Ascending aorta (tissue), 2 donors: ENCODE results near the gene GFOD2. TPM values are rescaled to one million over a fixed set of nuclear protein-coding genes. Genes with fewer than 3 reads are reported as not detected.
A peak's percentile ranks its signal among the peaks of the same experiment; 100 is the strongest.

Experiments used
- DNase-seq, 2 donors: peaks; one replicate each; pipeline ENCODE4 v3.0.0-alpha.2; 2019; ENCODE audit warnings: low spot score in 2 of 2
- H3K27ac ChIP-seq, 2 donors: fragments of 200-600 bp; sonication (generic); one replicate each; pipeline ENCODE4 v1.5.1; 2016 to 2017; ENCODE audit warnings: mild to moderate bottlenecking in 1 of 2
- H3K27me3 ChIP-seq: fragments of 200-600 bp; sonication (generic); one replicate; pipeline ENCODE4 v1.5.1; 2017
- H3K36me3 ChIP-seq, 2 donors: fragments of 200-600 bp; sonication (generic); one replicate each; pipeline ENCODE4 v1.5.1; 2016
- H3K4me1 ChIP-seq, 2 donors: fragments of 200-600 bp; sonication (generic); one replicate each; pipeline ENCODE4 v1.5.1; 2016 to 2017; ENCODE audit warnings: mild to moderate bottlenecking in 1 of 2
- H3K4me3 ChIP-seq, 2 donors: fragments of 200-600 bp; sonication (generic); one replicate each; pipeline ENCODE4 v1.5.1; 2016 to 2017; ENCODE audit warnings: mild to moderate bottlenecking in 1 of 2
- H3K9me3 ChIP-seq, 2 donors: fragments of 200-600 bp; sonication (generic); one replicate each; pipeline ENCODE4 v1.5.1; 2016
- intact Hi-C: fragments of 100-400 bp; cut with DNase I; formaldehyde crosslinking; loops from one replicate; pipeline ENCODE4 v1.15.1; 2023
- total RNA-seq: library from RNA; depleted of rRNA; stranded (reverse); fragments of >200 nt; gene quantifications from one replicate; pipeline ENCODE4 v1.1.0, GENCODE V29; 2016
- TF ChIP-seq, protein P1 (sequence below), 3 experiments: fragments of 200-600 bp in 2 of 3; fragments of 450-650 bp in 1 of 3; sonication (generic) in 2 of 3; IDR thresholded peaks; one replicate each; pipeline ENCODE4 v1.5.1; 2016 to 2019; ENCODE audit warnings: antibody characterized with exemption in 3 of 3, mild to moderate bottlenecking in 1 of 3, moderate library complexity in 1 of 3

The GFOD2 gene
- total RNA-seq, 1 donor from 2014 or later, result 43.5 TPM

DNA sequence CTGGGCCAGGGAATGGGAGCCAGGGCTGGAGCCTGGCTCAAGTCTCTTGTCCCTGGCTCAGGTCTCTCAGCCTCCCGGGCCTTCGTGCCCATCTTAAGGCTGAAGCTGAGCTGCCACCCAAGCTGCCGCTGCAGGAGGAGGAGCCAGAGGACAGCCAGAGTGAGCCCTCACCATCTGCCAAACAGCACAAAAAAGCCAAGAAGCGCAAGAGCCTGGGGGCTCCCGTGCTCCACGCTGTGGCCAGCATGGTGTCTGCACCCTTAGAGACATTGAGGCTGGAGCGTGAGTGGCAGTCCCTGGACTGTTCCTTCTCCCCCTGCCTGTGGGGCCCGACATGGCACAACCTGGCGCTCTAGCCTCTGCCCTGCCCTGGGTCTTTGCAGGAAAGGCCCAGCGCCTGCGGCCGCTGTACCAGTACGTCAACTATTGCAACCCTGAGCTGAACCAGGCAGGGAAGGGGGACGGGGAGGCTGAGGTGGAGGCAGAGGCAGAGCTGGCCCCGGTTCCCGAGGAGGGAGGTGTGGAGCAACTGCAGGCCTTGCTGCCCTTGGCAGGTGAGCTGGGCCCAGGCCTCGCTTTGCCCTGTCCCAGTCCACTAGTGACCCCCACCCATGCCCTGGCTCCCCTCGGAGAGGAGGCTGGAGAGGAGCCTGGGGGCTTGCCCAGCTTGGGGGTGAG lies 51.2 kb downstream of the GFOD2 start:
- DNase-seq, result peak; percentile 66 to 95
- Histone ChIP-seq H3K36me3 (no peaks in the 10 kb centered on the region), H3K4me1 (peaks cover 9 to 20% of the 10 kb centered on the region in 2 donors), H3K27ac (peak overlapping the region; percentile 91), H3K4me3 (peak overlapping the region; percentile 88 to 97), H3K27me3 (no peaks in the 10 kb centered on the region), H3K9me3 (no peaks in the 10 kb centered on the region)
- TF ChIP-seq, protein P1, sequence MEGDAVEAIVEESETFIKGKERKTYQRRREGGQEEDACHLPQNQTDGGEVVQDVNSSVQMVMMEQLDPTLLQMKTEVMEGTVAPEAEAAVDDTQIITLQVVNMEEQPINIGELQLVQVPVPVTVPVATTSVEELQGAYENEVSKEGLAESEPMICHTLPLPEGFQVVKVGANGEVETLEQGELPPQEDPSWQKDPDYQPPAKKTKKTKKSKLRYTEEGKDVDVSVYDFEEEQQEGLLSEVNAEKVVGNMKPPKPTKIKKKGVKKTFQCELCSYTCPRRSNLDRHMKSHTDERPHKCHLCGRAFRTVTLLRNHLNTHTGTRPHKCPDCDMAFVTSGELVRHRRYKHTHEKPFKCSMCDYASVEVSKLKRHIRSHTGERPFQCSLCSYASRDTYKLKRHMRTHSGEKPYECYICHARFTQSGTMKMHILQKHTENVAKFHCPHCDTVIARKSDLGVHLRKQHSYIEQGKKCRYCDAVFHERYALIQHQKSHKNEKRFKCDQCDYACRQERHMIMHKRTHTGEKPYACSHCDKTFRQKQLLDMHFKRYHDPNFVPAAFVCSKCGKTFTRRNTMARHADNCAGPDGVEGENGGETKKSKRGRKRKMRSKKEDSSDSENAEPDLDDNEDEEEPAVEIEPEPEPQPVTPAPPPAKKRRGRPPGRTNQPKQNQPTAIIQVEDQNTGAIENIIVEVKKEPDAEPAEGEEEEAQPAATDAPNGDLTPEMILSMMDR (IDR thresholded peaks at IDR 0.05), result peak; percentile 90 to 92 (median 92)
- intact Hi-C loops, result loop anchor here (1.0 to 10.0 kb wide), 4 partner anchors 9 to 423 kb away; partner anchors contain the start of genes CTCF, FHOD1 and SLC9A5

DNA sequence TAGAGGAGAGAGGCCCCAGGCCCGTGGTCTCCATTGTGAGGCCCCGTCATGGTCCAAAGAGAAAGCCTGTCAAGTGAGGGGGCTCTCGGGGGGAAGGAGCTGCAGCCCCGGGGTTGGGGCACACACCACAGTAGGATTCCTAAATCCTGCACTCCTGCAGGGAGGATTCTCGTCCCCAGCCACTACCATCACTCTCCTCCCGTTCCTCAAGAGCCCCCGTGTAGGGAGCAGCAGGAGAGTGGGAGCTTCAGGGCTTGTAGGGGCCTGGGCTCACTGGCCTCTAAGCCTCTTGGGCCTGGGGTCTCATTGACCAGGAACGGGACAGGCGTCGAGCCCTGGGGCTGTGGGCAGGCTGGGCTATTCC lies 51.7 kb downstream of the GFOD2 start:
- Histone ChIP-seq H3K4me3 (peak overlapping the region; percentile 88 to 97), H3K27me3 (no peaks in the 10 kb centered on the region), H3K9me3 (no peaks in the 10 kb centered on the region), H3K4me1 (peaks cover 9 to 20% of the 10 kb centered on the region in 2 donors), H3K27ac (peak overlapping the region; percentile 91), H3K36me3 (no peaks in the 10 kb centered on the region)
- TF ChIP-seq, protein P1 (IDR thresholded peaks at IDR 0.05), result no peak
- intact Hi-C loops, result loop anchor here (10.0 kb wide), 1 partner anchor 423 kb away; the partner anchor contains the start of genes FHOD1 and SLC9A5
- no peak for DNase-seq

DNA sequence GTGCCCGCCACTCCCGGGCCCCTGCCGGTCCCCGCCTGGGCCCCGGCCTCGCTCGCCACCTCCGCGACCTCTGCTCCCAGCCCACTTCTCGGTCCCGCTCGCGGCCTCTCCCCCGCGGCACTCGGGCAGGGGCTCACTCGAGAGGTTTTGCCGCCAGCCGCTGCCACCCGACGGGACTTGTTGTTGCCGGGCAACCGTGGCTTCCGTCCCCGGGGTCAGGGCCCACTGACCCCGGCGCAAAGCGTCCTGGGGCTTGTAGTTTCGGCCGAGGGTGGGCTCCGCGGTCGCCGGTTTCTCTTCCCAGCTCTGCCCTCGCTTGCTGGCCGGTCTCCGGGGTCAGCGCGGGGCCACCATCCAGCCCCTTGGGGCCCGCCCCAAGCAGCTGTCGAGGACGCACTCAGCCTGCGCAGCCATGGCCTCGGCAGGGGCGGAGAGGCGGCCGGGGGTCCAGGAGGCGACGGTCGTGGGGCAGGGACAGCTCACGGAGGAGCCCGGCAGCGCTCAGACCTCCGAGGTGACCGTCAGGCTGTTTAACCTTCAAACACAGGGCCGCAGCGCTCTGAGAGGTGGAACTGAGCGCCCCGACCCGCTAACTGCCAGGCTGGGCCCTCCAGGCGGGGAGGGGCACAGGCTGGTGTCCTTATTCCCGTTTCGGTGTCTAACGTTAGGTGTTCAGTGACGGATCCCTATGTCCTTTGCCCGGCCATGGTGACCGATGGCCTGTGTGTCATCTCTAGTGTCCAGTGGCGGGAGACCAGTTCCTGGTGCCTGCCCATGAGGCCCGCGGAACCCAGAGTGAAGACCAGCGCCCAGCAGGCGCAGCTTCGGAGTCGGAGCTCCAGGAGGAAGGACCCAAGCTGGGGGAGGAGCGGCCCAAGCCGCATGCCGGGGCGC lies 52.3 kb downstream of the GFOD2 start, which contains the start of the genes C16orf86 and ENKD1:
Gene C16orf86, plus strand, starts transcription at position 256 of the 894 bp plus-strand sequence. Its CDS starts 157 bp downstream, at position 413.
Gene ENKD1, minus strand, starts transcription at position 192 of the 894 bp plus-strand sequence. CDS start 308 bp downstream, outside the sequence.
- intact Hi-C loops, result loop anchor here (10.0 kb wide), 1 partner anchor 422 kb away; the partner anchor contains the start of genes FHOD1 and SLC9A5
- TF ChIP-seq, protein P1 (IDR thresholded peaks at IDR 0.05), result no peak
- H3K9me3 ChIP-seq, result no peaks in the 10 kb centered on the region
- H3K36me3 ChIP-seq, result no peaks in the 10 kb centered on the region
- H3K27me3 ChIP-seq, result no peaks in the 10 kb centered on the region
- H3K4me3 ChIP-seq, result peak within 1 kb of the TSS; percentile 88 to 97
- H3K4me1 ChIP-seq, result peaks cover 9 to 20% of the 10 kb centered on the region in 2 donors
- peak in 1 of 2 donors; percentile 91 for DNase-seq
- H3K27ac ChIP-seq, result peak within 1 kb of the TSS; percentile 91

DNA sequence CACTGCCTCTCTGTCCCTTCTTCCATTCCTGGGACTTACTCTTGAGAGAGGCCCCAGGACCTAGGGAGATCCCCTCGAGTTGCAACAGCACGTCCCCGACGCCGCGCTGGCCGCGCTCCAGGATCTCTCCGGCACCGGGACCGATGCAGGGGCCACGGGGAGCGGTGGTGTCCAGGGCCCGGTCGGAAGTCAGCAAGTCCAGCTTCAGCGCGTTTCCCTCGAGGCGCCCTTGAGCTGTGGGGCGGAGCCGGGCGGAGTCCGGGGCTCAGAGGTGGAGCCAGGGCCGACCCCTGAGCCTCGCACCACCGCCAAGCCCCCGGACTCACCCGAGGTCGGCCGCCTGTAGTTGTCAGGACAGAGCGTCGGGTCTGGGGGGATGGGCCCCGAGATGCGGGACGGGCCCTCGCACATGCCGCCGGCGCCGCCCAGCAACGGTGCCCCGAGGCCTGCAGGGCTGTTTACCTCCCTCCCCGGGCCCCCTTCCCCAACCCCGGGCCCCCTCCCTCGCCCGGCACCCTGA lies 53.0 kb downstream of the GFOD2 start:
- H3K27ac ChIP-seq, result peak overlapping the region; percentile 91
- no peaks in the 10 kb centered on the region for H3K27me3 ChIP-seq
- TF ChIP-seq, protein P1 (IDR thresholded peaks at IDR 0.05), result no peak
- DNase-seq, result no peak
- H3K9me3 ChIP-seq, result no peaks in the 10 kb centered on the region
- intact Hi-C loops, result loop anchor here (10.0 kb wide), 1 partner anchor 421 kb away; the partner anchor contains the start of genes FHOD1 and SLC9A5
- H3K36me3 ChIP-seq, result no peaks in the 10 kb centered on the region
- peaks cover 14 to 24% of the 10 kb centered on the region in 2 donors for H3K4me1 ChIP-seq
- peak overlapping the region; percentile 88 to 97 for H3K4me3 ChIP-seq

GRCh38 chr16:67665598-67665997 lies 53.5 kb downstream of the GFOD2 start:
- Histone ChIP-seq H3K27me3 (no peaks in the 10 kb centered on the region), H3K36me3 (no peaks in the 10 kb centered on the region), H3K27ac (no peak overlapping the region), H3K9me3 (no peaks in the 10 kb centered on the region), H3K4me1 (peaks cover 14 to 24% of the 10 kb centered on the region in 2 donors), H3K4me3 (peak overlapping the region; percentile 88 to 97)
- TF ChIP-seq, protein P1 (IDR thresholded peaks at IDR 0.05), result no peak
- intact Hi-C loops, result loop anchor here (10.0 kb wide), 1 partner anchor 421 kb away; the partner anchor contains the start of genes FHOD1 and SLC9A5
- DNase-seq, result no peak
